ENCODE results near the gene FOSL1.

The FOSL1 gene

GRCh38 chr11:65900125-65900898 is at the start of gene FOSL1:
Gene FOSL1 (minus strand): TSS chr11:65900388. CDS start chr11:65900339, 49 bp downstream.
- peak; percentile 72 for DNase-seq

- DNase-seq, result no peak
Measured at GRCh38 chr11:65947603-65948125, 47.5 kb upstream of the FOSL1 start.

GRCh38 chr11:65947133-65947532 is 46.9 kb upstream of the FOSL1 start:
- no peak for DNase-seq

- DNase-seq, result no peak
Measured at GRCh38 chr11:65946655-65947054, 46.5 kb upstream of the FOSL1 start.

GRCh38 chr11:65945941-65946558 is 45.9 kb upstream of the FOSL1 start:
- DNase-seq, result no peak

DNA sequence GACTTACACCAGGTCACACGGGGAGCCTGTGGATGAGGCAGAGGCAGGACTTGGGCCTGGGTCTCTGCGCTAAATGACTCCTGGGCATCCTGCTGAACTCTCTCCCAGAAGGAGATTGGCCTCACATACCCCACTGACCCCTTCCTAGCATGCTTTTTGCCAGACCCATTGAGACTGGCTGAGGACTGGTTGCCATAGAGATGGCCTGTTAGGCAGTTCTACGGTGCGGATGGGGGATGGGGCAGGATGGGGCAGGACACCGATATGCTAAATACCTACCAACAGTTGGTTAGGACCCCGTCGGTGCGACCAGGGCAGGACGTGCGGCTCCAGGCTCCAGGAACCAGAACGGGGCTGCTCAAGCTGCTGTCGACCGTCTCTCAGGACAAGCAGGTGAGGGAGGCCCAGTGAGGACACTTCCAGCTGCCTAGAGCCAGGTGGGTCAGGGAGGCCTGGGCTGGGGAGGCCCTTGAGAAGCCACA is 45.3 kb upstream of the FOSL1 start, which contains the start of gene TSGA10IP:
Gene TSGA10IP (plus strand): TSS at position 51 of the 482 bp plus-strand sequence. CDS start 196 bp downstream, at position 247.
- DNase-seq, result no peak

DNA sequence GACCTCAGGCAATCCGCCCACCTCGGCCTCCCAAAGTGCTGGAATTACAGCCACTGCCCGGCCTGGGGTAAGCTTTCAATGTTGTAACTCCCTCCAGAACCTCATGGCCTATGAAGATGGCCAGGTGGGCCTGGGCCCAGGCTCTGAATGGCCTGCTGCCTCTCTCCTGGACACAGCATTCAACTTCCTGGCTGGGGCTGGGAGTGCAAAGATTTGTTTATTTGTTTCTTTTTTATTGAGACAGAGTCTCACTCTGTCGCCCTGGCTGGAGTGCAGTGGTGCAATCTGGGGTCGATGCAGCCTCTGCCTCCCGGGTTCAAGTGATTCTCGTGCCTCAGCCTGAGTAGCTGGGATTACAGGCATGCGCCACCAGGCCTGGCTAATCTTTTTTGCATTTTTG is 44.6 kb upstream of the FOSL1 start:
- no peak for DNase-seq

DNA sequence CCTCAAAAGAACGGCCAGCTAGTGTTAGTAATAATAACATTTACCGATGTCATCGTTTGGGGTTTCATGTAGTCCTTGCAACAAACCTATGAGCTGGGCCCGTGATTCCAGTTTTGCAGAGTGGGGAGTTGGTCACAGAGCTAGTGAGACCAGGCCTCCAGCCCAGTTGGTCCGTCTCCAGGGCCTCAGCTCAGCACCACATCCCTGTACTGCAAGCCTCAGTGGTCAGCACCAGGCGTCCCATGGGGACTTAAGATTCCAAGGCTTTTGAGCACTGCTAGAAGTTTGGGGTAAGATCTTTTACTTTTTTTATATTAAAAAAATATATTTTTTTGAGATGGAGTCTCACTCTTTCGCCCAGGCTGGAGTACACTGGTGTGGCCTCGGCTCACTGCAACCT is 44.0 kb upstream of the FOSL1 start:
- DNase-seq, result no peak

GRCh38 chr11:65942531-65942930 is 42.3 kb upstream of the FOSL1 start:
- no peak for DNase-seq

GRCh38 chr11:65941720-65942310 is 41.6 kb upstream of the FOSL1 start:
- no peak for DNase-seq

DNA sequence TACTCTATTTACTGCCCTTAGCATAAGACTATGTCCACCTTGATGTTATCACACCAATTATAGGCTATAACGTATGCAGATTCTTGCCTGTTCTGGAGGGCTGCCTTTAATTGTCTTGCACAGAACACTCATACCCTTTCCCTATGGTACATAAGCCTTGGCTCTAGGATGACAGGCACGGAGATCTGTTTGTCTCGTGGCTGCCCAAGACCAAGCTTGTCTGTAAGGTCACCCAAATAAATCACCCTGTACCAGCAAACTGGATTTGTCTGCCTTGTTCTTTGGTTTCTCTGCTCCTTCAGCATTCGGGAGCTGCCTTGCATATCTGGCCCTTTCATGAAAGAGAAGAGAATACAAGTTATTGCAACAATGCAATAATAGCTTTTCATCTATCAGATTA is 37.6 kb upstream of the FOSL1 start:
- no peak for DNase-seq

- DNase-seq, result no peak
Measured at GRCh38 chr11:65934014-65934413, 33.8 kb upstream of the FOSL1 start.

DNA sequence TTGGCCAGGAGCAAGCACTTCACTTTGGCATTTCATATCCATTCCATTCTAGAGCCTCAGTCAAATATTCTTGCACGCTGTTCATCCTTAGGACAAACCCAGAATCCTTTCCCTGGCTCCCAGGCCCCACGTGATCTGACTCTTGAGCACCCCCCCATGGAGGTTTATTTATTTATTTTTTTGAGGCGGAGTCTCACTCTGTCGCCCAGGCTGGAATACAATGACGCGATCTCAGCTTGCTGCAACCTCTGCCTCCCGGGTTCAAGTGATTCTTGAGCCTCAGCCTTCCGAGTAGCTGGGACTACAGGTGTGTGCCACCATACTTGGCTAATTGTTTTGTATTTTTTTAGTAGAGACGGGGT is 32.4 kb upstream of the FOSL1 start:
- no peak for DNase-seq

GRCh38 chr11:65931773-65932557 is 31.8 kb upstream of the FOSL1 start:
- no peak for DNase-seq

DNA sequence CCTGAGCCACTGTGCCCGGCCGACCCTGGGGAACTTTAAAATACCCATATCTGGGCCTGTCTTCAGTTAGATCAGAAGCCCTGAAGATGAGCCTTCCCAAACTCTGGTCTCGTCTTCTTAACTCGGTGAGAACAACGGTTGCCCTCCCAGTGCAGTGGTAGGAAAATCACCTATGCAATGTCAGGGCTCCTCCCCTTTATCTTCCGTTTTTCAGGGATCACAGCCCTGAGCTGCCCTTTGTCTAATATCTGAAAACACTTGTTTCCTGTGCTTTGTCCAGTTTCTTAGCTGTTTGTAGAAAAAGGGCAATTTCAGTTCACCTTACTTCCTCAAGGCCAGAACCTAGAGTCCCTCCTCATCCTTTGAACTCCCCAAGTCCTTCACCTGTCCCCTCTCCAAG is 28.5 kb upstream of the FOSL1 start:
- no peak for DNase-seq

GRCh38 chr11:65927904-65928397 is 27.8 kb upstream of the FOSL1 start:
- DNase-seq, result no peak

- no peak for DNase-seq
Measured at GRCh38 chr11:65925397-65925796, 25.2 kb upstream of the FOSL1 start.

- no peak for DNase-seq
Measured at GRCh38 chr11:65922565-65922964, 22.4 kb upstream of the FOSL1 start.

- no peak for DNase-seq
Measured at GRCh38 chr11:65921876-65922275, 21.7 kb upstream of the FOSL1 start.

DNA sequence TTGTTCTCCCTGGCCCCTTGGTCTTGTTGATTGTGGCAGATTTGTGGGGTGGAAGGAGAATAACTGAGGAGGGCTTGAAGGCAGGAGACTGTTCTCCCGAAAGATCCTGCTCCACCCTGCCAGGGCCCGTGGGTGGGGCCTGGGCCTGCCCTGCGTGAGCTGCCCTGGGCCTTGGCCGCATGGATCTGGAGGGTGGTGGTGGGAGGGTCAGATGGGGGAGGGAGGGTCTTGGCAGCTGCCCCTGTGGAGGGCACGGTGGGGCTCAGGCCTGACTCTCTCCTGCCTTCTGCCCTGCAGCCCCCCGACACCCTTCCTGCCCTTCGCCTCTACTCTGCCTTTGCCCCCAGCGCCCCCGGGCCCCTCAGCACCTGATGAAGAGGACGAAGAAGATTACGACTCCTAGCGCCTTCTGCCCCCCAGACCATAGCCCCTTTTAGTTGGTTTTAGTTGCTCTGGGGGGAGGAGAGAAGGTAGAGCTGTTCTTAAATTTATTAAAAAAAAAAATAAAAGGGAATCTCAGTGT is 20.9 kb upstream of the FOSL1 start:
- no peak for DNase-seq

GRCh38 chr11:65920372-65920802 is 20.2 kb upstream of the FOSL1 start:
- no peak for DNase-seq

GRCh38 chr11:65919573-65920371 is 19.6 kb upstream of the FOSL1 start:
- DNase-seq, result no peak

Data from NCI-H1048 (cell line).